Osteoblast (primary cell): ENCODE data around the gene PPIL1. TPM values are rescaled to one million over a fixed set of nuclear protein-coding genes. Genes with fewer than 3 reads are reported as not detected.

Source experiments
- DNase-seq: peaks from one replicate; pipeline ENCODE4 v3.0.0; 2011; ENCODE audit warnings: low spot score, mixed read lengths; ENCODE audit not compliant: insufficient read length; ENCODE audit errors: missing footprints
- H2AFZ ChIP-seq: 2 replicates; pipeline ENCODE4 v1.6.0; 2011; ENCODE audit warnings: mild to moderate bottlenecking, low read length
- H3K27ac ChIP-seq: 2 replicates; pipeline ENCODE4 v1.5.1; 2011; ENCODE audit warnings: mild to moderate bottlenecking, low read depth, low read length, moderate library complexity
- H3K27me3 ChIP-seq: 2 replicates; pipeline ENCODE4 v1.6.0; 2012; ENCODE audit warnings: mild to moderate bottlenecking, control low read depth, inconsistent platforms, low read length, moderate library complexity; ENCODE audit not compliant: insufficient read depth
- H3K36me3 ChIP-seq: 2 replicates; pipeline ENCODE4 v1.5.1; 2011; ENCODE audit warnings: mild to moderate bottlenecking, low read length, control low read depth, moderate library complexity; ENCODE audit not compliant: insufficient read depth
- H3K4me1 ChIP-seq: 2 replicates; pipeline ENCODE4 v1.5.1; 2011; ENCODE audit warnings: mild to moderate bottlenecking, low read length, control low read depth, moderate library complexity; ENCODE audit not compliant: insufficient read depth
- H3K4me2 ChIP-seq: 2 replicates; pipeline ENCODE4 v1.6.0; 2011; ENCODE audit warnings: mild to moderate bottlenecking, low read length; ENCODE audit not compliant: insufficient read depth
- H3K4me3 ChIP-seq: fragments of 200-600 bp; sonication (generic); 3 replicates; pipeline ENCODE4 v1.5.1; 2012; ENCODE audit warnings: mild to moderate bottlenecking, low read length, inconsistent platforms; ENCODE audit not compliant: insufficient read depth
- H3K79me2 ChIP-seq: 2 replicates; pipeline ENCODE4 v1.6.0; 2012; ENCODE audit warnings: mild to moderate bottlenecking, low read length, control low read depth, inconsistent platforms; ENCODE audit not compliant: insufficient read depth
- H3K9me3 ChIP-seq: 2 replicates; pipeline ENCODE4 v1.5.1; 2011; ENCODE audit warnings: low read depth, low read length, control low read depth
- H4K20me1 ChIP-seq: 2 replicates; pipeline ENCODE4 v1.6.0; 2012; ENCODE audit warnings: mild to moderate bottlenecking, low read length, control low read depth; ENCODE audit not compliant: insufficient read depth
- total RNA-seq: library from RNA; depleted of rRNA; stranded (reverse); fragments of >200 nt; gene quantifications from 2 replicates; pipeline ENCODE4 v1.2.3, GENCODE V29; 2012
- TF ChIP-seq, protein P1 (sequence below): IDR thresholded peaks from 2 replicates; pipeline ENCODE4 v1.5.1; 2011; ENCODE audit warnings: mild to moderate bottlenecking, low read depth, low read length, moderate library complexity; ENCODE audit errors: extremely low read depth

The PPIL1 gene
- total RNA-seq, 1 donor: 9.8 TPM

DNA sequence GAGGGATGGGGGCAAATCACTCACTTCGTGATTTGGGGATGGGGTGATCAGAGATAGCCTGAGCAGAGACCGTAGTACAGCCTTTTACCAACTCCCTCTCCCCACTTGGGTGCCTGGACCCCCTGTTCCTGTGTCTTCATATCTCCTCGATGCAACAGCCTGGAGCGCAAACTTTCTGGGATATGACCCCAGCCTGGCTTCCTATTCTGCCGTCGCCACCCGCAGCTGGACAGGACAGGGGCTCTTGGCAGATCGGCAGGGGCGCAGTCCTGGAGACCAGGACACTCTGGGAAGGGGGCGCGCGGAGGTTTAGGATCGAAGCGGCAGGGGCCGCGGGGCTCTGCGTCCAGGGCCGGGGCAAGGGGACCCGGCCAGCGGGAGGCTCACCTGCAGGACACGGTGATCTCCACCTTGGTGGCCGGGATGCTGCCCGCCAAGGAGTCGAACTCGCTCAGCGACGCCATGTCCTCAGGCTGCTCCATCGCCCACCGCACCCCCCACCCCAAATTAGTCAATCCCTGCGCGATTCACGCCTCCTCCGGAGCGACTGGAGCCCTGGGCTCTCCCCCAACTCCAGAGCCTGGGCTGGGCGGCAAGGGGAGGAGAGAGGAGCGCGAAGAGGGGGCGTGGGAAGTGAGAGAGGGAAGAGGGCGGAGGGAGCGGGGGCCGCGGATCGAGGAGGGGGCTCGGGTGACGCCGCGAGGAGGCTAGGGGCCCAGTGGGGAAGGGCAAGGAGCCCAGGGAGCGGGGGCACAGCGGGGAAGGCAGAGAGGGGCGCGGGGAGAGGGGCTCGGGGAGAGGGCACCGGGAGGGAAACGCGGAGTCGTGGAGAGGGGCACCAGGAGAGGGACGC lies 35.5 kb downstream of the PPIL1 start, which contains the start of gene CPNE5:
TSS of gene CPNE5 (minus strand) at position 549 of the 853 bp plus-strand sequence. CDS start at position 482, 67 bp downstream.
- Histone ChIP-seq H3K27me3 (peaks cover 23% of the 10 kb centered on the region), H4K20me1 (no peaks in the 10 kb centered on the region), H3K27ac (no peak within 1 kb of the TSS), H3K4me1 (peaks cover 8% of the 10 kb centered on the region), H2AFZ (no peak within 1 kb of the TSS), H3K4me3 (peak within 1 kb of the TSS; percentile 61), H3K4me2 (peak within 1 kb of the TSS; percentile 76), H3K36me3 (no peaks in the 10 kb centered on the region), H3K9me3 (no peaks in the 10 kb centered on the region), H3K79me2 (no peaks in the 10 kb centered on the region)
- peak; percentile 77 for DNase-seq
- TF ChIP-seq, protein P1, sequence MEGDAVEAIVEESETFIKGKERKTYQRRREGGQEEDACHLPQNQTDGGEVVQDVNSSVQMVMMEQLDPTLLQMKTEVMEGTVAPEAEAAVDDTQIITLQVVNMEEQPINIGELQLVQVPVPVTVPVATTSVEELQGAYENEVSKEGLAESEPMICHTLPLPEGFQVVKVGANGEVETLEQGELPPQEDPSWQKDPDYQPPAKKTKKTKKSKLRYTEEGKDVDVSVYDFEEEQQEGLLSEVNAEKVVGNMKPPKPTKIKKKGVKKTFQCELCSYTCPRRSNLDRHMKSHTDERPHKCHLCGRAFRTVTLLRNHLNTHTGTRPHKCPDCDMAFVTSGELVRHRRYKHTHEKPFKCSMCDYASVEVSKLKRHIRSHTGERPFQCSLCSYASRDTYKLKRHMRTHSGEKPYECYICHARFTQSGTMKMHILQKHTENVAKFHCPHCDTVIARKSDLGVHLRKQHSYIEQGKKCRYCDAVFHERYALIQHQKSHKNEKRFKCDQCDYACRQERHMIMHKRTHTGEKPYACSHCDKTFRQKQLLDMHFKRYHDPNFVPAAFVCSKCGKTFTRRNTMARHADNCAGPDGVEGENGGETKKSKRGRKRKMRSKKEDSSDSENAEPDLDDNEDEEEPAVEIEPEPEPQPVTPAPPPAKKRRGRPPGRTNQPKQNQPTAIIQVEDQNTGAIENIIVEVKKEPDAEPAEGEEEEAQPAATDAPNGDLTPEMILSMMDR: no peak

DNA sequence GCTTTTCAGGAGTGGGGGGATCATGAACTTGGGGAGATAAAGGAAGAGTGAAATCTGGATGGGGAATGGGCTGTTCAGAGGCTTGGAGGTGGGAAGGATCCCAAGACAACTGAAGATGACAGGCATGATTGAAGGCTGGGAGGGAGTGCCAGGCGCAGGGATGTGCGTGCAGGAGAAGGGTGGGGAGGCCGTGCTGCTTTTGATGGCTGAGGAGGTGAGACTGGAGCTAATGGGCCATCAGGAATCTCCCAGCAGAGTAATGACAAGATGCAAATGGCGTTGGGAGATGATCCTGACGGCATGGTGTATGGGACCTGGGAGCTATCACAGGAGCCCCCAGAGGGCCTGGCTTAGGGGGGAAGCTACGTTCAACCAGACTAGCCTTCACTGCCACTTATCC lies 36.9 kb downstream of the PPIL1 start:
- no peaks in the 10 kb centered on the region for H3K79me2 ChIP-seq
- peaks cover 8% of the 10 kb centered on the region for H3K4me1 ChIP-seq
- TF ChIP-seq, protein P1: no peak
- H3K4me2 ChIP-seq: no peak overlapping the region
- H2AFZ ChIP-seq: no peak overlapping the region
- DNase-seq: peak; percentile 80
- H4K20me1 ChIP-seq: no peaks in the 10 kb centered on the region
- no peaks in the 10 kb centered on the region for H3K36me3 ChIP-seq
- peaks cover 23% of the 10 kb centered on the region for H3K27me3 ChIP-seq
- no peak overlapping the region for H3K27ac ChIP-seq
- H3K9me3 ChIP-seq: no peaks in the 10 kb centered on the region
- H3K4me3 ChIP-seq: no peak overlapping the region

- peaks cover 23% of the 10 kb centered on the region for H3K27me3 ChIP-seq
- TF ChIP-seq, protein P1: no peak
- H3K4me3 ChIP-seq: no peak overlapping the region
- H3K4me2 ChIP-seq: no peak overlapping the region
- peaks cover 8% of the 10 kb centered on the region for H3K4me1 ChIP-seq
- no peak for DNase-seq
- H4K20me1 ChIP-seq: no peaks in the 10 kb centered on the region
- no peak overlapping the region for H2AFZ ChIP-seq
- no peaks in the 10 kb centered on the region for H3K9me3 ChIP-seq
- no peaks in the 10 kb centered on the region for H3K36me3 ChIP-seq
- H3K79me2 ChIP-seq: no peaks in the 10 kb centered on the region
- H3K27ac ChIP-seq: no peak overlapping the region
Observed at GRCh38 chr6:36837022-36837339, 37.6 kb downstream of the PPIL1 start.

DNA sequence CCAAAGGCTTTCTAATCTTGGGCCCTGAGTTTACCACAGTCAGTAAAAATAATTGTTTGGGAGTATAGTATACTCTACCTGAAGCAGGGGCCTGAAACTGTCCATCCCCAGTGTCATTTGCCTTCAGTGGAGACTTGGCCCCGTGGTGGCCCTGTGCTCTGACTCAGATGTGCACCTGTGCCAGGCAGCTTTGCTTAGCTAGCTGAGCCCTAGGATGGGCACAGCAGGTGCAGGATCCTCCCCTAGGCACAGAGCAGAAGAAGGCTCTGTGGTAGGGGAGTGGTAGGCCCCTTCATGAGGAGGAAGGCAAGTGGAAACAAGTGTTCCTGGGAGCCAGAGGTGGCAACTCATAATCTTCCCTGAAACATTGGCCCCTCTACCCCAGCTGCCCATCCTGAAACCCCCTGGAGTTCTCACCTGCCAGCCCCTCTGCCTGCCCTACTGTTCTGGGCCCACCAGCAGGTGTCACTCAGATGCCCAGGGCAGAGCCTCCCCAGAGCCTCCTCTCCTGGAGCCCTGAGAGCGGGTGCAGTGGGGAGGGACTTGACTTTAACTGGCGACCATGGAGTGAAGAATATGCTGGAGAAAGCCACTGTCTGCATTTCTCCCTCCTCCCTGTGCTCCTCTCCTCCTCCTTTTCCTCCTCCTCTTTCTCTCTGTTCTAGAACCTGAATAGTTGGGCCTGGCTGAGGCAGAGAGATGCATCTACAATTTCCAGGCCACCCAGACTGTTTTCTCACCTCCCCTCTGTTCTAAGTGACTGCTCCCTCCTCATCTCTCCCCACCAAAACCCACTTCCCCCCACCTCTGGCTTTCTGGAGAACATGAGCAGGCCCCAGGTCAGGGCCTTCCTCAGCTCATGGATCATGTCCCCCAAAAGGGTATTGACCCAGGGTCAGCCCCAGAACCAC lies 38.2 kb downstream of the PPIL1 start:
- TF ChIP-seq, protein P1: no peak
- no peaks in the 10 kb centered on the region for H3K36me3 ChIP-seq
- peaks cover 23% of the 10 kb centered on the region for H3K27me3 ChIP-seq
- no peaks in the 10 kb centered on the region for H3K79me2 ChIP-seq
- H3K4me1 ChIP-seq: peaks cover 8% of the 10 kb centered on the region
- H3K4me3 ChIP-seq: no peak overlapping the region
- no peak overlapping the region for H3K4me2 ChIP-seq
- no peak overlapping the region for H3K27ac ChIP-seq
- H3K9me3 ChIP-seq: no peaks in the 10 kb centered on the region
- no peaks in the 10 kb centered on the region for H4K20me1 ChIP-seq
- DNase-seq: peak; percentile 82
- no peak overlapping the region for H2AFZ ChIP-seq
